Panc1 (cell line): Measurements from ENCODE around the gene CRISP2.

Source experiments
- POLR2AphosphoS5 ChIP-seq: IDR thresholded peaks from 2 replicates; pipeline ENCODE4 v1.6.1; 2012; ENCODE audit warnings: mild to moderate bottlenecking, low read depth, low read length, moderate library complexity
- SIN3A ChIP-seq: IDR thresholded peaks from 2 replicates; pipeline ENCODE4 v1.6.1; 2012; ENCODE audit warnings: low read depth, mild to moderate bottlenecking, low read length, moderate library complexity, borderline replicate concordance; ENCODE audit not compliant: insufficient read depth
- TCF7L2 ChIP-seq: IDR thresholded peaks from 2 replicates; pipeline ENCODE4 v1.6.1; 2011; ENCODE audit warnings: mild to moderate bottlenecking, low read depth, low read length, inconsistent platforms
- TF ChIP-seq, protein P1 (sequence below): fragments of 450-650 bp; IDR thresholded peaks from 2 replicates; pipeline ENCODE4 v1.5.1; 2017; ENCODE audit warnings: mild to moderate bottlenecking
- TF ChIP-seq, protein P2 (sequence below), 2 experiments: IDR thresholded peaks; 2 replicates each; pipeline ENCODE4 v1.6.1; 2011 to 2012; ENCODE audit warnings: low read depth in 2 of 2, control low read depth in 1 of 2, low read length in 1 of 2, mild to moderate bottlenecking in 1 of 2, moderate library complexity in 1 of 2; ENCODE audit not compliant: insufficient read depth in 1 of 2

DNA sequence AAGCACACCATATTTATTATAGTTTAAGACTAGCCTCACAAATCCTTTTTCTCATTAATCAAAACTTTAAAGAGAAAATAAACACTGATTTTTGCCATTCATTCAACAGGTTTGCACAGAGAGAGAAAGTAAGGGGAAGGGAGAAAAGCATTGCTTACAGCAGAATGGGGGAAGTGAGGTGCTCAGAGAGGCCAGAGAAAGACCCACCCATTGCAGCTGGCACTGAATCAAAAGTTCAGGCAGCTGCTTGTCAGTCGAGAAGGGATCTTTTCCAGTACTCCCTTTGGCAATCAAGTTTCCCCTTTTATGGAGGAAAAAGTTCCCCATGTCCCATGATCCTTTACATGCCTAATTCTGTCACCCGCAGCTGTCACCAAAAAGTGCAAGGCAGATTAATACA, 8.0 kb upstream of the CRISP2 start:
- TF ChIP-seq, protein P1, sequence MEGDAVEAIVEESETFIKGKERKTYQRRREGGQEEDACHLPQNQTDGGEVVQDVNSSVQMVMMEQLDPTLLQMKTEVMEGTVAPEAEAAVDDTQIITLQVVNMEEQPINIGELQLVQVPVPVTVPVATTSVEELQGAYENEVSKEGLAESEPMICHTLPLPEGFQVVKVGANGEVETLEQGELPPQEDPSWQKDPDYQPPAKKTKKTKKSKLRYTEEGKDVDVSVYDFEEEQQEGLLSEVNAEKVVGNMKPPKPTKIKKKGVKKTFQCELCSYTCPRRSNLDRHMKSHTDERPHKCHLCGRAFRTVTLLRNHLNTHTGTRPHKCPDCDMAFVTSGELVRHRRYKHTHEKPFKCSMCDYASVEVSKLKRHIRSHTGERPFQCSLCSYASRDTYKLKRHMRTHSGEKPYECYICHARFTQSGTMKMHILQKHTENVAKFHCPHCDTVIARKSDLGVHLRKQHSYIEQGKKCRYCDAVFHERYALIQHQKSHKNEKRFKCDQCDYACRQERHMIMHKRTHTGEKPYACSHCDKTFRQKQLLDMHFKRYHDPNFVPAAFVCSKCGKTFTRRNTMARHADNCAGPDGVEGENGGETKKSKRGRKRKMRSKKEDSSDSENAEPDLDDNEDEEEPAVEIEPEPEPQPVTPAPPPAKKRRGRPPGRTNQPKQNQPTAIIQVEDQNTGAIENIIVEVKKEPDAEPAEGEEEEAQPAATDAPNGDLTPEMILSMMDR = no peak
- TF ChIP-seq POLR2AphosphoS5 = no peak
- TF ChIP-seq SIN3A = no peak
- no peak for TF ChIP-seq TCF7L2
- TF ChIP-seq, protein P2, sequence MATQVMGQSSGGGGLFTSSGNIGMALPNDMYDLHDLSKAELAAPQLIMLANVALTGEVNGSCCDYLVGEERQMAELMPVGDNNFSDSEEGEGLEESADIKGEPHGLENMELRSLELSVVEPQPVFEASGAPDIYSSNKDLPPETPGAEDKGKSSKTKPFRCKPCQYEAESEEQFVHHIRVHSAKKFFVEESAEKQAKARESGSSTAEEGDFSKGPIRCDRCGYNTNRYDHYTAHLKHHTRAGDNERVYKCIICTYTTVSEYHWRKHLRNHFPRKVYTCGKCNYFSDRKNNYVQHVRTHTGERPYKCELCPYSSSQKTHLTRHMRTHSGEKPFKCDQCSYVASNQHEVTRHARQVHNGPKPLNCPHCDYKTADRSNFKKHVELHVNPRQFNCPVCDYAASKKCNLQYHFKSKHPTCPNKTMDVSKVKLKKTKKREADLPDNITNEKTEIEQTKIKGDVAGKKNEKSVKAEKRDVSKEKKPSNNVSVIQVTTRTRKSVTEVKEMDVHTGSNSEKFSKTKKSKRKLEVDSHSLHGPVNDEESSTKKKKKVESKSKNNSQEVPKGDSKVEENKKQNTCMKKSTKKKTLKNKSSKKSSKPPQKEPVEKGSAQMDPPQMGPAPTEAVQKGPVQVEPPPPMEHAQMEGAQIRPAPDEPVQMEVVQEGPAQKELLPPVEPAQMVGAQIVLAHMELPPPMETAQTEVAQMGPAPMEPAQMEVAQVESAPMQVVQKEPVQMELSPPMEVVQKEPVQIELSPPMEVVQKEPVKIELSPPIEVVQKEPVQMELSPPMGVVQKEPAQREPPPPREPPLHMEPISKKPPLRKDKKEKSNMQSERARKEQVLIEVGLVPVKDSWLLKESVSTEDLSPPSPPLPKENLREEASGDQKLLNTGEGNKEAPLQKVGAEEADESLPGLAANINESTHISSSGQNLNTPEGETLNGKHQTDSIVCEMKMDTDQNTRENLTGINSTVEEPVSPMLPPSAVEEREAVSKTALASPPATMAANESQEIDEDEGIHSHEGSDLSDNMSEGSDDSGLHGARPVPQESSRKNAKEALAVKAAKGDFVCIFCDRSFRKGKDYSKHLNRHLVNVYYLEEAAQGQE (IDR thresholded peaks at IDR 0.05; ENCODE audit: insufficient read depth in 1 of 2, low read depth in 2 of 2, low read length in 1 of 2) = no peak
